H9 (cell line): Measurements from ENCODE around the gene SLC9A4. TPM values are rescaled to one million over a fixed set of nuclear protein-coding genes. Genes with fewer than 3 reads are reported as not detected.

Source experiments
- DNase-seq: peaks from one replicate; pipeline ENCODE4 v3.0.0-alpha.2; 2017
- H2AFZ ChIP-seq: one replicate; pipeline ENCODE4 v1.6.1; 2013; ENCODE audit warnings: mild to moderate bottlenecking, low read length, control low read depth, moderate library complexity
- H2AK5ac ChIP-seq: 2 replicates; pipeline ENCODE4 v1.6.1; 2013; ENCODE audit warnings: low read length, control low read depth, mixed read lengths; ENCODE audit not compliant: insufficient read length
- H2BK120ac ChIP-seq: one replicate; pipeline ENCODE4 v1.6.1; 2013; ENCODE audit warnings: low read depth, mild to moderate bottlenecking, low read length, control low read depth, inconsistent platforms; ENCODE audit not compliant: poor library complexity, severe bottlenecking
- H2BK12ac ChIP-seq: 2 replicates; pipeline ENCODE4 v1.6.1; 2013; ENCODE audit warnings: low read length, control low read depth, mixed read lengths, low read depth; ENCODE audit not compliant: insufficient read length
- H2BK15ac ChIP-seq: 2 replicates; pipeline ENCODE4 v1.6.1; 2013; ENCODE audit warnings: low read depth, low read length, control low read depth
- H2BK20ac ChIP-seq: one replicate; pipeline ENCODE4 v1.6.1; 2013; ENCODE audit warnings: low read depth, mild to moderate bottlenecking, low read length, control low read depth, inconsistent platforms; ENCODE audit not compliant: poor library complexity, severe bottlenecking
- H2BK5ac ChIP-seq: 2 replicates; pipeline ENCODE4 v1.6.1; 2013; ENCODE audit warnings: low read length, control low read depth, mixed read lengths; ENCODE audit not compliant: insufficient read length
- H3K14ac ChIP-seq: 2 replicates; pipeline ENCODE4 v1.6.1; 2013; ENCODE audit warnings: low read length, control low read depth; ENCODE audit not compliant: insufficient read depth
- H3K18ac ChIP-seq: 2 replicates; pipeline ENCODE4 v1.6.1; 2013; ENCODE audit warnings: low read depth, mild to moderate bottlenecking, mixed read lengths, low read length, control low read depth; ENCODE audit not compliant: insufficient read length
- H3K23ac ChIP-seq: 2 replicates; pipeline ENCODE4 v1.6.1; 2013; ENCODE audit warnings: low read length, control low read depth, mixed read lengths, low read depth; ENCODE audit not compliant: insufficient read length
- H3K23me2 ChIP-seq: 2 replicates; pipeline ENCODE4 v1.6.1; 2013; ENCODE audit warnings: low read depth, mild to moderate bottlenecking, mixed read lengths, low read length, control low read depth; ENCODE audit not compliant: insufficient read length, poor library complexity, severe bottlenecking
- H3K27ac ChIP-seq: 2 replicates; pipeline ENCODE4 v1.5.1; 2013; ENCODE audit warnings: low read length, control low read depth, mixed read lengths, low read depth; ENCODE audit not compliant: insufficient read length
- H3K27me3 ChIP-seq: 2 replicates; pipeline ENCODE4 v1.6.1; 2013; ENCODE audit warnings: low read length, control low read depth, inconsistent platforms; ENCODE audit not compliant: insufficient read depth
- H3K4ac ChIP-seq: 2 replicates; pipeline ENCODE4 v1.6.1; 2013; ENCODE audit warnings: low read depth, mild to moderate bottlenecking, control low read depth, inconsistent platforms, low read length, moderate library complexity
- H3K4me1 ChIP-seq: 2 replicates; pipeline ENCODE4 v1.6.1; 2013; ENCODE audit warnings: low read length, control low read depth, inconsistent platforms; ENCODE audit not compliant: insufficient read depth
- H3K4me2 ChIP-seq: 2 replicates; pipeline ENCODE4 v1.6.1; 2013; ENCODE audit warnings: low read length, control low read depth, mixed read lengths; ENCODE audit not compliant: insufficient read length, insufficient read depth
- H3K56ac ChIP-seq: 2 replicates; pipeline ENCODE4 v1.6.1; 2013; ENCODE audit warnings: low read depth, mild to moderate bottlenecking, mixed read lengths, low read length, control low read depth; ENCODE audit not compliant: insufficient read length
- H3K79me1 ChIP-seq: 2 replicates; pipeline ENCODE4 v1.6.1; 2013; ENCODE audit warnings: low read depth, mild to moderate bottlenecking, moderate library complexity, low read length, control low read depth, inconsistent platforms; ENCODE audit not compliant: insufficient read depth, poor library complexity, severe bottlenecking
- H3K79me2 ChIP-seq: 2 replicates; pipeline ENCODE4 v1.6.1; 2013; ENCODE audit warnings: low read length, control low read depth, inconsistent platforms; ENCODE audit not compliant: insufficient read depth
- H3K9ac ChIP-seq: 2 replicates; pipeline ENCODE4 v1.6.1; 2013; ENCODE audit warnings: low read length, control low read depth, mixed read lengths; ENCODE audit not compliant: insufficient read length; ENCODE audit errors: extremely low read depth
- H3K9me3 ChIP-seq: one replicate; pipeline ENCODE4 v1.6.1; 2013; ENCODE audit warnings: low read depth, low read length, inconsistent platforms; ENCODE audit not compliant: control insufficient read depth
- H3T11ph ChIP-seq: one replicate; pipeline ENCODE4 v1.6.1; 2013; ENCODE audit warnings: mild to moderate bottlenecking, low read length, control low read depth, inconsistent platforms
- H4K20me1 ChIP-seq: one replicate; pipeline ENCODE4 v1.6.1; 2013; ENCODE audit not compliant: control insufficient read depth, insufficient read length, insufficient read depth
- H4K5ac ChIP-seq: 2 replicates; pipeline ENCODE4 v1.6.1; 2013; ENCODE audit warnings: low read depth, mild to moderate bottlenecking, mixed read lengths, low read length, control low read depth; ENCODE audit not compliant: insufficient read length
- H4K8ac ChIP-seq: replicated peaks from 2 replicates; pipeline ENCODE4 v1.6.1; 2013; ENCODE audit warnings: low read length, control low read depth, mixed read lengths, low read depth; ENCODE audit not compliant: insufficient read length
- H4K91ac ChIP-seq: 2 replicates; pipeline ENCODE4 v1.6.1; 2013; ENCODE audit warnings: low read depth, mild to moderate bottlenecking, moderate library complexity, mixed read lengths, low read length, control low read depth; ENCODE audit not compliant: insufficient read length
- H3K27ac Mint-ChIP-seq, 3 experiments: 2 replicates in 2 of 3; 3 replicates in 1 of 3; pipeline ENCODE4 v1.8.0; 2020 to 2021; ENCODE audit warnings: mixed read lengths in 3 of 3, mild to moderate bottlenecking in 1 of 3, moderate library complexity in 1 of 3
- H3K27me3 Mint-ChIP-seq: 2 replicates; pipeline ENCODE4 v1.8.0; 2021; ENCODE audit warnings: low read depth, mild to moderate bottlenecking, moderate library complexity, mixed read lengths
- H3K36me3 Mint-ChIP-seq, 3 experiments: 2 replicates in 2 of 3; 3 replicates in 1 of 3; pipeline ENCODE4 v1.8.0; 2020 to 2021; ENCODE audit warnings: low read depth in 3 of 3, mixed read lengths in 3 of 3; ENCODE audit not compliant: insufficient read depth in 1 of 3
- H3K4me1 Mint-ChIP-seq, 2 experiments: 2 replicates each; pipeline ENCODE4 v1.8.0; 2020; ENCODE audit warnings: mixed read lengths in 2 of 2
- H3K4me3 Mint-ChIP-seq, 2 experiments: 2 replicates in 1 of 2; 3 replicates in 1 of 2; pipeline ENCODE4 v1.8.0; 2020 to 2021; ENCODE audit warnings: mild to moderate bottlenecking in 2 of 2, mixed read lengths in 2 of 2, moderate library complexity in 1 of 2
- H3K9me3 Mint-ChIP-seq, 2 experiments: 2 replicates in 1 of 2; 3 replicates in 1 of 2; pipeline ENCODE4 v1.8.0; 2020; ENCODE audit warnings: mild to moderate bottlenecking in 2 of 2, mixed read lengths in 2 of 2, moderate library complexity in 1 of 2
- CTCF ChIP-seq: fragments of 200-600 bp; sonication (generic); conservative IDR thresholded peaks from 3 replicates; pipeline ENCODE4 v1.8.0; 2021; ENCODE audit warnings: antibody characterized with exemption, mild to moderate bottlenecking
- WGBS: extraction: QIAGEN DNeasy Blood & Tissue Kit; methylation state at CpG from one replicate; pipeline ENCODE4 v1.1.7; 2013; ENCODE audit warnings: missing lambda C conversion rate, low lambda C conversion rate, mixed read lengths; ENCODE audit not compliant: insufficient read length; ENCODE audit errors: extremely low coverage; 5-methylcytosine and 5-hydroxymethylcytosine counted together
- total RNA-seq: library from RNA; stranded (reverse); gene quantifications from 2 replicates; pipeline ENCODE4 v1.2.1, GENCODE V29; 2021

Gene SLC9A4
- total RNA-seq, 1 experiment from 2014 or later: not detected

- Histone ChIP-seq H2AK5ac (no peak overlapping the region), H3K27ac (no peak overlapping the region), H3K4ac (no peak overlapping the region), H3K23ac (no peak overlapping the region), H2BK12ac (no peak overlapping the region), H2BK120ac (no peak overlapping the region), H3K79me1 (no peaks in the 10 kb centered on the region), H4K8ac (no peak overlapping the region), H4K5ac (no peak overlapping the region), H2AFZ (no peak overlapping the region), H3K14ac (no peak overlapping the region), H3K27me3 (no peaks in the 10 kb centered on the region), H4K91ac (no peak overlapping the region), H4K20me1 (no peaks in the 10 kb centered on the region), H3K9ac (no peak overlapping the region), H2BK15ac (no peak overlapping the region), H2BK20ac (no peak overlapping the region), H3K4me1 (no peaks in the 10 kb centered on the region), H3T11ph (no peak overlapping the region), H3K79me2 (no peaks in the 10 kb centered on the region), H3K23me2 (no peaks in the 10 kb centered on the region), H3K56ac (no peak overlapping the region), H3K4me2 (no peak overlapping the region), H2BK5ac (no peak overlapping the region), H3K9me3 (no peaks in the 10 kb centered on the region), H3K18ac (no peak overlapping the region)
- DNase-seq: no peak
- peaks cover 0 to 6% of the 10 kb centered on the region in 2 experiments; a peak in 3 of 5 replicates for H3K9me3 Mint-ChIP-seq
- no peak for TF ChIP-seq CTCF
- H3K27me3 Mint-ChIP-seq: peaks cover 15% of the 10 kb centered on the region
- WGBS: no CpG with 5 or more reads among the region's 1 CpG
- H3K27ac Mint-ChIP-seq: no peak overlapping the region
- H3K4me1 Mint-ChIP-seq: no peaks in the 10 kb centered on the region
- no peak overlapping the region for H3K4me3 Mint-ChIP-seq
- H3K36me3 Mint-ChIP-seq: no peaks in the 10 kb centered on the region
Observed at GRCh38 chr2:102460467-102460866, 12.6 kb upstream of the SLC9A4 start.
